Left hindlimb (tissue), 1 donor: ENCODE data around the gene HIBCH.
"Not testable (repeated sequence)": the region's sequence is repeated elsewhere in the genome, so short reads cannot be mapped to it uniquely, and the experiment has no call there.

Experiments used
- DNase-seq: peaks from one replicate; pipeline ENCODE4 v3.0.0-alpha.2; 2018

HIBCH gene

GRCh38 chr2:190222745-190223144, 96.9 kb downstream of the HIBCH start:
- DNase-seq = not testable (repeated sequence)

GRCh38 chr2:190221429-190221828, 98.2 kb downstream of the HIBCH start:
- no peak for DNase-seq

- DNase-seq = no peak
Observed at GRCh38 chr2:190219186-190219585, 100.4 kb downstream of the HIBCH start.

GRCh38 chr2:190217616-190218015, 102.0 kb downstream of the HIBCH start:
- no peak for DNase-seq

GRCh38 chr2:190216829-190217228, 102.8 kb downstream of the HIBCH start:
- peak; percentile 28 for DNase-seq

- no peak for DNase-seq
Observed at GRCh38 chr2:190215620-190216019, 104.0 kb downstream of the HIBCH start.

GRCh38 chr2:190214426-190215194, 105.0 kb downstream of the HIBCH start:
- DNase-seq = peak; percentile 24

GRCh38 chr2:190213441-190214335, 105.9 kb downstream of the HIBCH start:
- DNase-seq = peak; percentile 31

- DNase-seq = no peak
Observed at GRCh38 chr2:190210471-190210870, 109.2 kb downstream of the HIBCH start.

GRCh38 chr2:190209559-190209958, 110.1 kb downstream of the HIBCH start:
- DNase-seq = no peak

- no peak for DNase-seq
Observed at GRCh38 chr2:190207930-190208329, 111.7 kb downstream of the HIBCH start.

- no peak for DNase-seq
Observed at GRCh38 chr2:190205657-190206056, 114.0 kb downstream of the HIBCH start.

- no peak for DNase-seq
Observed at GRCh38 chr2:190202604-190203003, 117.0 kb downstream of the HIBCH start.

- DNase-seq = no peak
Observed at GRCh38 chr2:190202018-190202417, 117.6 kb downstream of the HIBCH start.

GRCh38 chr2:190200603-190201002, 119.0 kb downstream of the HIBCH start:
- DNase-seq = no peak

GRCh38 chr2:190199530-190199929, 120.1 kb downstream of the HIBCH start:
- DNase-seq = no peak

GRCh38 chr2:190199109-190199508, 120.5 kb downstream of the HIBCH start:
- DNase-seq = no peak

- DNase-seq = no peak
Observed at GRCh38 chr2:190197143-190197720, 122.4 kb downstream of the HIBCH start.

- DNase-seq = no peak
Observed at GRCh38 chr2:190190507-190191162, 129.0 kb downstream of the HIBCH start.

- no peak for DNase-seq
Observed at GRCh38 chr2:190188289-190188688, 131.3 kb downstream of the HIBCH start.

- DNase-seq = no peak
Observed at GRCh38 chr2:190186238-190186637, 133.4 kb downstream of the HIBCH start.

- DNase-seq = no peak
Observed at GRCh38 chr2:190185380-190185779, 134.2 kb downstream of the HIBCH start.

GRCh38 chr2:190184460-190184859, 135.2 kb downstream of the HIBCH start:
- DNase-seq = no peak
